GM23338 (cell line): ENCODE data around the gene RALGPS1. TPM values are rescaled to one million over a fixed set of nuclear protein-coding genes. Genes with fewer than 3 reads are reported as not detected.

Experiments used
- ATAC-seq: fragments of 200-7000 bp; cut with Tn5 transposase; 3 replicates; pipeline ENCODE4 v1.9.1; 2020
- DNase-seq: peaks from one replicate; pipeline ENCODE4 v3.0.0-alpha.2; 2015; ENCODE audit warnings: low spot score
- H2AFZ ChIP-seq: fragments of 200-600 bp; sonication (generic); 2 replicates; pipeline ENCODE4 v1.8.0; 2016; ENCODE audit warnings: antibody characterized with exemption, mild to moderate bottlenecking, moderate library complexity
- H3F3A ChIP-seq: fragments of 200-600 bp; sonication (generic); replicated peaks from 2 replicates; pipeline ENCODE4 v1.8.0; 2017; ENCODE audit warnings: antibody characterized with exemption, mixed run types, low read depth
- H3K27ac ChIP-seq: fragments of 200-600 bp; sonication (generic); 2 replicates; pipeline ENCODE4 v1.6.1; 2016; ENCODE audit warnings: low read depth
- H3K27me3 ChIP-seq: fragments of 200-600 bp; sonication (generic); 2 replicates; pipeline ENCODE4 v1.8.0; 2016; ENCODE audit warnings: mild to moderate bottlenecking, mixed run types, moderate library complexity; ENCODE audit not compliant: insufficient read depth
- H3K36me3 ChIP-seq: fragments of 200-600 bp; sonication (generic); 2 replicates; pipeline ENCODE4 v1.8.0; 2016; ENCODE audit warnings: mild to moderate bottlenecking; ENCODE audit not compliant: insufficient read depth
- H3K4me1 ChIP-seq: fragments of 200-600 bp; sonication (generic); 2 replicates; pipeline ENCODE4 v1.8.0; 2016; ENCODE audit warnings: mild to moderate bottlenecking, moderate library complexity; ENCODE audit not compliant: insufficient read depth
- H3K4me2 ChIP-seq: fragments of 200-600 bp; sonication (generic); 2 replicates; pipeline ENCODE4 v1.7.1; 2017; ENCODE audit warnings: mixed run types
- H3K4me3 ChIP-seq: fragments of 200-600 bp; sonication (generic); 2 replicates; pipeline ENCODE4 v1.6.1; 2016; ENCODE audit warnings: mixed run types
- H3K79me2 ChIP-seq: fragments of 200-600 bp; sonication (generic); replicated peaks from 2 replicates; pipeline ENCODE4 v1.8.0; 2017; ENCODE audit warnings: mild to moderate bottlenecking; ENCODE audit not compliant: insufficient read depth
- H3K9me2 ChIP-seq: fragments of 200-600 bp; sonication (generic); 2 replicates; pipeline ENCODE4 v1.8.0; 2017; ENCODE audit not compliant: insufficient read depth
- H4K20me1 ChIP-seq: fragments of 200-600 bp; sonication (generic); replicated peaks from 2 replicates; pipeline ENCODE4 v1.8.0; 2017; ENCODE audit warnings: mild to moderate bottlenecking; ENCODE audit not compliant: insufficient read depth
- H3K27ac Mint-ChIP-seq: 2 replicates; pipeline ENCODE4 v1.8.0; 2020; ENCODE audit warnings: inconsistent platforms, mild to moderate bottlenecking, moderate library complexity, mixed read lengths
- H3K27me3 Mint-ChIP-seq: 3 replicates; pipeline ENCODE4 v1.8.0; 2022; ENCODE audit warnings: low read depth, mild to moderate bottlenecking, moderate library complexity, mixed read lengths, inconsistent platforms; ENCODE audit not compliant: insufficient read depth, poor library complexity
- H3K36me3 Mint-ChIP-seq: 3 replicates; pipeline ENCODE4 v1.8.0; 2021; ENCODE audit warnings: low read depth, mild to moderate bottlenecking, inconsistent platforms, moderate library complexity, mixed read lengths
- H3K4me1 Mint-ChIP-seq: 3 replicates; pipeline ENCODE4 v1.8.0; 2020; ENCODE audit warnings: mild to moderate bottlenecking, inconsistent platforms, mixed read lengths
- H3K4me3 Mint-ChIP-seq: 3 replicates; pipeline ENCODE4 v1.8.0; 2021; ENCODE audit warnings: moderate library complexity, mild to moderate bottlenecking, inconsistent platforms, mixed read lengths
- H3K9me3 Mint-ChIP-seq: 3 replicates; pipeline ENCODE4 v1.8.0; 2020; ENCODE audit warnings: moderate library complexity, mild to moderate bottlenecking, inconsistent platforms, mixed read lengths
- CREB1 ChIP-seq: fragments of 250-450 bp; sonication (Bioruptor Pico); IDR thresholded peaks from 2 replicates; pipeline ENCODE4 v1.5.0; 2020; ENCODE audit warnings: low read depth, mild to moderate bottlenecking, moderate library complexity
- ETS1 ChIP-seq: IDR thresholded peaks from 2 replicates; pipeline ENCODE4 v1.6.1; 2016; ENCODE audit warnings: antibody characterized with exemption
- EZH2 ChIP-seq: fragments of 200-600 bp; sonication (generic); IDR thresholded peaks from one replicate; pipeline ENCODE4 v1.8.0; 2017; ENCODE audit warnings: antibody characterized with exemption, mild to moderate bottlenecking, low read depth; ENCODE audit not compliant: unreplicated experiment
- EZH2phosphoT487 ChIP-seq: fragments of 200-600 bp; sonication (generic); IDR thresholded peaks from one replicate; pipeline ENCODE4 v1.8.1; 2018; ENCODE audit warnings: antibody characterized with exemption; ENCODE audit not compliant: unreplicated experiment
- JUNB ChIP-seq: IDR thresholded peaks from one replicate; pipeline ENCODE4 v1.6.1; 2016; ENCODE audit warnings: antibody characterized with exemption; ENCODE audit not compliant: unreplicated experiment
- NANOG ChIP-seq: IDR thresholded peaks from 2 replicates; pipeline ENCODE4 v1.6.1; 2016; ENCODE audit warnings: antibody characterized with exemption, borderline replicate concordance
- POLR2AphosphoS5 ChIP-seq: IDR thresholded peaks from 2 replicates; pipeline ENCODE4 v1.6.1; 2016; ENCODE audit warnings: antibody characterized with exemption, low read depth
- STAT1 ChIP-seq: IDR thresholded peaks from one replicate; pipeline ENCODE4 v1.6.1; 2016; ENCODE audit warnings: antibody characterized with exemption; ENCODE audit not compliant: unreplicated experiment
- ZNF114 ChIP-seq: fragments of 250-450 bp; sonication (Bioruptor Pico); IDR thresholded peaks from 2 replicates; pipeline ENCODE4 v1.5.0; 2020; ENCODE audit warnings: mild to moderate bottlenecking, moderate library complexity
- ZNF331 ChIP-seq: fragments of 250-450 bp; sonication (Bioruptor Pico); IDR thresholded peaks from 2 replicates; pipeline ENCODE4 v1.5.0; 2020; ENCODE audit warnings: low read depth, mild to moderate bottlenecking, moderate library complexity
- ZNF462 ChIP-seq: fragments of 250-450 bp; sonication (Bioruptor Pico); IDR thresholded peaks from 2 replicates; pipeline ENCODE4 v1.5.0; 2020; ENCODE audit warnings: mild to moderate bottlenecking, moderate library complexity
- polyA plus RNA-seq: library from polyadenylated mRNA; unstranded; fragments of >200 nt; fragmentation: Nextera tagmentation; extraction: Ambion mirVana; gene quantifications from 2 replicates; pipeline ENCODE4 v1.2.1, GENCODE V29; 2016
- total RNA-seq: library from RNA; depleted of rRNA; stranded (reverse); fragments of >200 nt; shearing (Covaris generic); gene quantifications from 2 replicates; pipeline ENCODE4 v1.2.3, GENCODE V29; 2014

Gene RALGPS1
- total and polyA plus RNA-seq, 2 experiments from 2014 or later: 18.2 to 57.1 TPM

GRCh38 chr9:127207734-127208410 lies 293.3 kb downstream of the RALGPS1 start:
- Histone ChIP-seq H3K27me3 (no peaks in the 10 kb centered on the region), H3K4me1 (peaks cover 8% of the 10 kb centered on the region)

More at GRCh38 chr9:127207734-127208410, 293.3 kb downstream of the RALGPS1 start:
- Histone ChIP-seq H3K27ac (no peak overlapping the region), H3K4me2 (no peak overlapping the region), H3K79me2 (no peaks in the 10 kb centered on the region), H3K36me3 (no peaks in the 10 kb centered on the region), H2AFZ (no peak overlapping the region), H3K4me3 (no peak overlapping the region), H3K9me2 (no peaks in the 10 kb centered on the region), H4K20me1 (no peaks in the 10 kb centered on the region), H3F3A (no peaks in the 10 kb centered on the region)
- no peaks in the 10 kb centered on the region for H3K36me3 Mint-ChIP-seq
- no peak overlapping the region for H3K4me3 Mint-ChIP-seq
- no peak for ATAC-seq
- H3K27ac Mint-ChIP-seq: no peak overlapping the region
- no peaks in the 10 kb centered on the region; the same call in 2 of the 3 replicates for H3K9me3 Mint-ChIP-seq
- DNase-seq: no peak
- TF ChIP-seq NANOG (no peak), POLR2AphosphoS5 (no peak), ZNF331 (CRISPR knock-in tag) (no peak), CREB1 (CRISPR knock-in tag) (no peak), JUNB (no peak), EZH2phosphoT487 (no peak), ETS1 (no peak), STAT1 (no peak), EZH2 (no peak), ZNF462 (CRISPR knock-in tag) (no peak), ZNF114 (no peak)
- H3K27me3 Mint-ChIP-seq: peaks cover 10% of the 10 kb centered on the region
- H3K4me1 Mint-ChIP-seq: peaks cover 24% of the 10 kb centered on the region
